ENCODE measurements around the gene LPIN3.

Gene LPIN3

GRCh38 chr20:41380551-41381193 is 40.1 kb downstream of the LPIN3 start:
- no peak for DNase-seq (ENCODE audit: extremely low read depth, insufficient read length)
- no peak for TF ChIP-seq CTCF (IDR thresholded peaks at IDR 0.05; ENCODE audit: insufficient read depth, low read length, poor library complexity, severe bottlenecking)
- Histone ChIP-seq H3K27me3 (replicated peaks; ENCODE audit: control insufficient read depth, insufficient read depth, low read length) (no peaks in the 10 kb centered on the region; the same call in 1 of the 2 replicates), H3K36me3 (ENCODE audit: control insufficient read depth, insufficient read depth, low read length) (no peaks in the 10 kb centered on the region), H3K4me3 (replicated peaks; ENCODE audit: low read depth, low read length) (no peak overlapping the region)

DNA sequence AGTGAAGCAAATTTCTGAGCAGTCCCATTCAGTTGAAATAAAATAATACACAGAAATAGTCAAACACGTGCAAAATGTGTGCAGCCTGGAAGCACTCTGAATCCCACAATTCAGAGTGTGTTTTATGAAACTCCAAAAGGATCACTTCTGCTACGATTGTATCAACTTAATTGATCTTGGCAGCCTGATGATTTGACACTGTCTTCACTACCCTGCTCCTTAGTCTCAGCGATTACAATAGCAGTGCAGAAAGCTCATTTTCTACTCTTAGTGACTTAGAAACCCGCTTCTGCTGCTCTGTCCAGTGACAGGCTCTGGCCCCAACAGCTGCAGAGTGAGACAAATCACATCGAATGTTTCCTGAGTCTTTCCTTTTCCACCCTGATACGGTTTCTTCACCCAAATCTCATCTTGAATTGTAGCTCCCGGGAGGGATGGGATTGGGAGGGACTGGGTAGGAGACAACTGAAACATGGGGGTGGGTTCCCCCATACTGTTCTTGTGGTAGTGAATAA is 42.2 kb downstream of the LPIN3 start:
- no peak for TF ChIP-seq CTCF (IDR thresholded peaks at IDR 0.05; ENCODE audit: insufficient read depth, low read length, poor library complexity, severe bottlenecking)
- Histone ChIP-seq H3K36me3 (ENCODE audit: control insufficient read depth, insufficient read depth, low read length) (no peaks in the 10 kb centered on the region), H3K27me3 (replicated peaks; ENCODE audit: control insufficient read depth, insufficient read depth, low read length) (no peaks in the 10 kb centered on the region; the same call in 1 of the 2 replicates), H3K4me3 (replicated peaks; ENCODE audit: low read depth, low read length) (no peak overlapping the region)
- no peak for DNase-seq (ENCODE audit: extremely low read depth, insufficient read length)

GRCh38 chr20:41386502-41387427 is 46.1 kb downstream of the LPIN3 start:
- Histone ChIP-seq H3K4me3 (replicated peaks; ENCODE audit: low read depth, low read length) (no peak overlapping the region), H3K36me3 (ENCODE audit: control insufficient read depth, insufficient read depth, low read length) (no peaks in the 10 kb centered on the region), H3K27me3 (replicated peaks; ENCODE audit: control insufficient read depth, insufficient read depth, low read length) (no peaks in the 10 kb centered on the region)
- no peak for DNase-seq (ENCODE audit: extremely low read depth, insufficient read length)
- TF ChIP-seq CTCF (IDR thresholded peaks at IDR 0.05; ENCODE audit: insufficient read depth, low read length, poor library complexity, severe bottlenecking), result no peak

GRCh38 chr20:41387444-41387851 is 46.8 kb downstream of the LPIN3 start:
- no peak overlapping the region for H3K4me3 ChIP-seq (replicated peaks; ENCODE audit: low read depth, low read length)
- H3K27me3 ChIP-seq (replicated peaks; ENCODE audit: control insufficient read depth, insufficient read depth, low read length), result no peaks in the 10 kb centered on the region
- no peak for DNase-seq (ENCODE audit: extremely low read depth, insufficient read length)
- TF ChIP-seq CTCF (IDR thresholded peaks at IDR 0.05; ENCODE audit: insufficient read depth, low read length, poor library complexity, severe bottlenecking), result no peak
- no peaks in the 10 kb centered on the region for H3K36me3 ChIP-seq (ENCODE audit: control insufficient read depth, insufficient read depth, low read length)

DNA sequence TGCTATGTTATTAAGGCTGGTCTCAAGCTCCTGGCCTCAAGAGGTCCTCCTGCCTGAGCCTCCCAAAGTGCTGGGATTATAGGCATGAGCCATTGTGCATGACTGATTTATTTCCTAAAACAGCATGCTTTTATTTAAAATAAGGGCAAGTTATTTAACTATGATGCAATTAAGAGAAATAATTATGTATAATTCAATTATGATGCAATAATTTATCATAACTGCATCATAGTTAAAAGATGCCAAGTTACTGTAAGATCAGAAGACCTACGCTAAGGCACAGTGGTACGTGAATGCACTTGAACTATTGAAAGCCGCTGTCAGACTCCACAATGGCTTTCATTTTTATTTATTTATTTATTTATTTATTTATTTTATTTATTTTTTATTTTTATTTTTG is 50.3 kb downstream of the LPIN3 start:
- no peak for DNase-seq (ENCODE audit: extremely low read depth, insufficient read length)
- H3K27me3 ChIP-seq (replicated peaks; ENCODE audit: control insufficient read depth, insufficient read depth, low read length), result no peaks in the 10 kb centered on the region
- no peak overlapping the region for H3K4me3 ChIP-seq (replicated peaks; ENCODE audit: low read depth, low read length)
- H3K36me3 ChIP-seq (ENCODE audit: control insufficient read depth, insufficient read depth, low read length), result no peaks in the 10 kb centered on the region
- TF ChIP-seq CTCF (IDR thresholded peaks at IDR 0.05; ENCODE audit: insufficient read depth, low read length, poor library complexity, severe bottlenecking), result no peak

Data from GM06990 (cell line).